Activated CD4-positive, alpha-beta T cell treated with anti-CD3 and anti-CD28 coated beads for 1 hour (primary cell): ENCODE results near the gene RDH11.
A peak's percentile ranks its signal among the peaks of the same experiment; 100 is the strongest.
"Not testable (repeated sequence)": the region's sequence is repeated elsewhere in the genome, so short reads cannot be mapped to it uniquely, and the experiment has no call there.

Experiments
- DNase-seq: peaks from one replicate; pipeline ENCODE4 v3.0.0-alpha.2; 2020

Gene RDH11, protein sequence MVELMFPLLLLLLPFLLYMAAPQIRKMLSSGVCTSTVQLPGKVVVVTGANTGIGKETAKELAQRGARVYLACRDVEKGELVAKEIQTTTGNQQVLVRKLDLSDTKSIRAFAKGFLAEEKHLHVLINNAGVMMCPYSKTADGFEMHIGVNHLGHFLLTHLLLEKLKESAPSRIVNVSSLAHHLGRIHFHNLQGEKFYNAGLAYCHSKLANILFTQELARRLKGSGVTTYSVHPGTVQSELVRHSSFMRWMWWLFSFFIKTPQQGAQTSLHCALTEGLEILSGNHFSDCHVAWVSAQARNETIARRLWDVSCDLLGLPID

GRCh38 chr14:67695394-67695949 lies at the start of gene RDH11:
TSS of gene RDH11 (minus strand) at chr14:67695764. CDS start at chr14:67695703, 61 bp downstream.
- DNase-seq: peak; percentile 68

- no peak for DNase-seq
These were observed 48.5 kb upstream of the RDH11 start for GRCh38 chr14:67744046-67744445.

GRCh38 chr14:67738740-67739504 lies 43.4 kb upstream of the RDH11 start:
- DNase-seq: no peak

GRCh38 chr14:67736771-67737170 lies 41.2 kb upstream of the RDH11 start:
- DNase-seq: no peak

DNA sequence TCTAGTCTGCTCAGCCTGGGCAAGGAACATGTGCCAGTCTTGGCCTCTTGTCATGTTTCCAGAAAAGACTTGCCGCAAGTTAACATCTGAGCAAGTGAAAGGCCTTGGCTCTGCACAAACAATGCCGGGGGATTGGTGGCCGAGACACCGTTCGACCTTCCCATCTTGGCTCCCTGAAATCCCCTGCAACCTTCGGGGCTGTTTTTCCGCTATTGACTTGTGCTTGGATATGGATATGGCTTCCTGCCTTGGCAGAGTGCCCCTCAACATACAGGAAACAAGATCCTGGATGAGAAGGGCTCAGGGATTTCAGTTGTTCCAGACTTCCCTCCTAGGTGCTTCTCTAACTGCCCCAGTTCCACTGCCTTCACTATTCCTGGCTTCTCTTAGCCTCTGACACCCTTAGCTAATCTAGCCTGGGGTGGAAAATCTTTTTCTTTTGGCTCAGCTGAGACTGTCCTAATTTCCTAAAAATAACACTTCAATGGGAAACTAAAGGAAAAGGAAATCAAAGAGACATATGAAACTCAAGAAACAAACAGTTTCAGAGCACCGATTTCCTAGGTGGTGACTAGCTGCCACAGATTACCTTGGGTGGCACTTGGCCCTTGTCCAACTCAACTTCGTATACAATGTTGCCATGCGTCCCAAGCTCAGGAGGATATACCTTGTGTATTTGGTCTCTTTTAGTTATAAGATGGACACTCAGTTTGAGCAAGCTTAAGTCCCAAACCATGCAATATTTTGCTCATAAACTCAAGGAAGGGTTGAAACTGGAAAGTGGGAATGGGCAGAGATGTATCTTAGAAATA lies 40.0 kb upstream of the RDH11 start:
- no peak for DNase-seq

DNA sequence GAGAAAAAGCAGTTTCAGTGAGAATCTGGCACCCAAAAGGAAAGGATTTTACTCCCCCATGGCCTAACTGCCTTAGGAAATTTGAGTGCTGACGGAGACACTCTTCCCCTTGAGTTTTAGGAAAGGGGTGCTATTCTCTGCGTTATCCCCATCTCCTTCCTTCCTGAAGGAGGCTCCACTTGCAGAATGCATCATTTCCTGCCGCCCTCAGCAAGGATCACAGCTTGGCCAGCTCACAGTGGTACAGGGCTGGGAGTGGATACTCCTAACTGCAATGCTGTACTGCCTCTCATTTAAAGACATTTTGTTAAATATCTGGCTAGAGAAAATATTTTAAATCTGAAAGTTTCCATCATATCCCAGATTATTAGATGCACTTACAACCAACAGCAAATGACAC lies 39.1 kb upstream of the RDH11 start:
- DNase-seq: no peak

DNA sequence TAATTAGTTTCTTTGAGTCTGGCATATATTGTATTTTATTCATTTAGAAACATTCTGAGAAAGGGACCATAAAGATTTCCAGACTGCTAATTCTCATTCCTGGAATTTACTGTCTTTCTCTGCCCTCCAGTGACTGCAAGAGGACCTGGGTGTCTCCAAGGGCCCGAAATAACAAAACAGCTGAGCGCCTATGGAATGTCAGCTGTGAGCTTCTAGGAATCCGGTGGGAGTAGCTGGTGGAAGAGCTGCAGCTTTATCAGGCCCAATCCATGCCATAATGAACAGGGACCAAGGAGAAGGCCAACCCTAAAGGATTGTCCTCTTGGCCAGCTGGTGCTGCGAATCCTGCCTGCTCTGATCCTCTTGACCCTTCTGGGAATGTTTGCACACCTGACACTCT lies 38.1 kb upstream of the RDH11 start:
- DNase-seq: no peak

- DNase-seq: no peak
These were observed 33.7 kb upstream of the RDH11 start for GRCh38 chr14:67729072-67729885.

DNA sequence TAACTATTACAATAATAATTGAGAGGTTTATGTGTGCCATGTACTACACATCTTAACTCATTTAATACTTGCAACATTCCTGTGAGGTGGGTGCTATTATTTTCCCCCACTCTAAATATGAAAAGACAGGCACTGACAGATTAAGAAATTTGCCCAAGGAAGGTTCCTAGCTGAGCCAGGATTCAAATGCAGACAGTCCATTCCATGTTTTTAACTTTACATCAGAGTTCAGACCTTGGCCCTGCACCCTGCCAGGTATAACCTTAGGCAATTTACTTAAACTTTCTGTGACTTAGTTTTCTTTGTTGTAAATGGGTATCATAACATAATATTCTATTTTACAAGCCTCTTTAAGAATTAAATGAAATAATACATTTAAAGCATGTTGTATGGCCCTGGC lies 32.7 kb upstream of the RDH11 start:
- DNase-seq: no peak

DNA sequence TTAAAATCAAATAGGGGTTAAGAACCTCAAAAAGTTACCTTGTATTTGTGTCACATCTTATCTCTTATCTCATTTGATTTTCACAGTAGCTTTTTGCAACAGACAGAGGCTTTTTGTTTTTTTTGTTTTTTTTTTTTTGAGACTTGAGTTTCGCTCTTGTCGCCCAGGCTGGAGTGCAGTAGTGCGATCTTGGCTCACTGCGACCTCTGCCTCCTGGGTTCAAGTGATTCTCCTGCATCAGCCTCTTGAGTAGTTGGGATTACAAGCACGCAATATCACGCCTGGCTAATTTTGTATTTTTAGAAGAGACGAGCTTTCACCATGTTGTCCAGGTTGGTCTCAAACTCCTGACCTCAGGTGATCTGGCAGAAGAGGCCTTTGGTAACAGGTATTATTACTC lies 31.8 kb upstream of the RDH11 start:
- no peak for DNase-seq

- no peak for DNase-seq
These were observed 29.6 kb upstream of the RDH11 start for GRCh38 chr14:67725171-67725570.

DNA sequence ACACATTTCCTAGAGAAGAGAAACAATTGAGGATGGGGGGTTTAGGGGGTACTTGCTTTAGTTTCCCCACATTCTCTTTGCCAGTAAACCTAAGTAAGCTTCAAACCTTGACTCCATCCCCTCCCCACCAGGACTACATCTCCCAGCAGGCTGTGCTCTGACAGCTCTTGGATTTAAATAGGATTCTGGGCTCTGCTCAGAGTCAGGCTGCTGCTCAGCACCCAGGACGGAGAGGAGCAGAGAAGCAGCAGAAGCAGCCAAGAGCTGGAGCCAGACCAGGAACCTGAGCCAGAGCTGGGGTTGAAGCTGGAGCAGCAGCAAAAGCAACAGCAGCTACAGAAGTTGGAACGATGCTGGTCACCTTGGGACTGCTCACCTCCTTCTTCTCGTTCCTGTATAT lies 26.7 kb upstream of the RDH11 start:
- no peak for DNase-seq

DNA sequence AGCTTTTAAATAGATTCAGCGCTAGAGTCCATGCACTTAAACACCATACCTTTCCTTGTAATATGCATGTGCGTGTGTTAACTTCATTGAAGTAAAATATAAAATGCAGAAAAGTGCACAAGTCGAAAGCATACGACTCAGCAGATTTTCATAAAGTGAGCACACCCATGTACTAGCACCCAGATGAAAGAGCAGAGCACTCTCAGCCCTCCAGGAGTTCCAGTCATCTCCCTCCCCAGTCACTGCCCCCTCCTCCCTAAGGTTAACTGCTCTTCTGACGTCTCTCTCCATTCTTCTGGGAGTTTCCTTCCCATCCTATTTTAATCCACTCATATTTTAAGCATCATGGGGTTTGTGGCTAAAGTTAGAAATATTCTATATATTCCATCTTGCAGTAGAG lies 26.3 kb upstream of the RDH11 start:
- DNase-seq: no peak

GRCh38 chr14:67719866-67720265 lies 24.3 kb upstream of the RDH11 start:
- DNase-seq: no peak

DNA sequence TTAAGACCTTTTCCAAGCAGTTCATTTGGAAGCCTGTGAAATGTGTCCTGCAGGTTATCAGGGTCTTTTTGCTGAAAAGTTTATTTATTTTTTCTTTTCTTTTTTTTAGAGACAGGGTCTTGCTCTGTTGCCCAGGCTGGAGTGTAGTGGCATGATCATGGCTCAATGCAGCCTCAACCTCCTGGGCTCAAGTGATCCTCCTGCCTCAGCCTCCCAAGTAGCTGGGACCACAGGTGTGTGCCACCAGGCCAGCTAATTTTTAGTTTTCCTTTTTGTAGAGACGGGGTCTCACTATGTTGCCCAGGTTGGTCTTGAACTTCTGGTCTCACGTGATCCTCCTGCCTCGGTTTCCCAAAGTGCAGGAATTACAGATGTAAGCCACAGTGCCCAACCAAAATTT lies 23.8 kb upstream of the RDH11 start:
- not testable (repeated sequence) for DNase-seq

- no peak for DNase-seq
These were observed 22.7 kb upstream of the RDH11 start for GRCh38 chr14:67718265-67718664.

- no peak for DNase-seq
These were observed 21.5 kb upstream of the RDH11 start for GRCh38 chr14:67717048-67717447.

DNA sequence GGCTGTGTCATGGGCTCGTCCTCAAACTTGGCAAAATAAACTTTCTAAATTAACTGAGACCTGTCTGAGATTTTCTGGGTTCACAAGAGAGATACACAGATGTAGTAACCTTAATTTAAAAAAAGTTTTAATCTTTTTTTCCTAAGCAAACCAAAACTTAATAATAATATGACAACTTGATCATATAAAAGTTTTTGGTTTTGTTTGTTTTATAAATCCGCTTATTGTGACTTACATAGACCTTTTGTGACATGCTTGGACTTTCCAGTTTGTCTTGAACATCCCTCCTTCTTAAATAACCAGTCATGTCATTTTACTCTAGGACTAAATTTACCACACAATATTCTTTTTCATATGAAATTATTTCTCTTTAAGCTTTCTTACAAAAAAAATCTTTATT lies 14.6 kb upstream of the RDH11 start:
- no peak for DNase-seq

- not testable (repeated sequence) for DNase-seq
These were observed 14.2 kb upstream of the RDH11 start for GRCh38 chr14:67709796-67710195.

DNA sequence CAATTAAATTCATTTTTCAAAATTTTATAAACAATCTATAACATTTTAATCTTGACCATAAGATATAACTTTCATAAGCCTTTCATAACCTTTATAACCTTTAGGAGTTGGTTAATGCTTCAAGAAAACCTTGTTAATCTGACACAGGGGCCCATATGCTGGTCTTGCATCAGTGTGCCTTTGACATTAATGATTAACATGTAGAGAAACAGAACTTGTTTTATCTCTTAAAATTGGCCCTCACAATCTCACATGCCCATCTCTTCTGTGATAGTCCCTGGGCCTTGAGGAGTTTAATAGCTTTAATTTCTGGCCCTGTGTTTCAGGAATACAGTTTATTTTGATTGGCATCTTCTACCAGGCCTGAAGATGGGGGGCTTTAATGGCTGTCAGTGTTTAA lies 13.8 kb upstream of the RDH11 start:
- DNase-seq: not testable (repeated sequence)

GRCh38 chr14:67705211-67705610 lies 9.6 kb upstream of the RDH11 start:
- DNase-seq: no peak

GRCh38 chr14:67704484-67705089 lies 9.0 kb upstream of the RDH11 start:
- no peak for DNase-seq
